GM12801 (cell line): ENCODE measurements around the gene CNIH2.

ENCODE experiments used
- CTCF ChIP-seq: IDR thresholded peaks from one replicate; pipeline ENCODE4 v1.5.1; 2011; ENCODE audit warnings: control low read depth; ENCODE audit not compliant: insufficient read length; ENCODE audit errors: extremely low read depth

Gene CNIH2

GRCh38 chr11:66311965-66312548 lies 34.1 kb downstream of the CNIH2 start:
- TF ChIP-seq CTCF: no peak

- no peak for TF ChIP-seq CTCF
Measured at GRCh38 chr11:66312549-66313320, 34.8 kb downstream of the CNIH2 start.

- no peak for TF ChIP-seq CTCF
Measured at GRCh38 chr11:66313321-66314185, 35.6 kb downstream of the CNIH2 start.

GRCh38 chr11:66314186-66314501 lies 36.2 kb downstream of the CNIH2 start:
- no peak for TF ChIP-seq CTCF

- TF ChIP-seq CTCF: no peak
Measured at GRCh38 chr11:66314561-66315497, 36.9 kb downstream of the CNIH2 start.

GRCh38 chr11:66315498-66315885 lies 37.5 kb downstream of the CNIH2 start:
- no peak for TF ChIP-seq CTCF
